Smooth muscle cell (in vitro differentiated cells): ENCODE data around the gene MACROD2. TPM values are rescaled to one million over a fixed set of nuclear protein-coding genes. Genes with fewer than 3 reads are reported as not detected.
"Not testable (repeated sequence)": the region's sequence is repeated elsewhere in the genome, so short reads cannot be mapped to it uniquely, and the experiment has no call there.

ENCODE experiments used
- DNase-seq: peaks from one replicate; lab custom pipeline; 2025; ENCODE audit not compliant: unreplicated experiment; lab: John Stamatoyannopoulos, UW
- H2AFZ ChIP-seq: fragments of 200-600 bp; sonication (generic); 2 replicates; pipeline ENCODE4 v1.6.0; 2016; ENCODE audit warnings: antibody characterized with exemption, low read depth, mild to moderate bottlenecking
- H3F3A ChIP-seq: fragments of 200-600 bp; sonication (generic); 2 replicates; pipeline ENCODE4 v1.6.0; 2017; ENCODE audit warnings: antibody characterized with exemption, low read depth
- H3K27ac ChIP-seq: fragments of 200-600 bp; sonication (generic); 2 replicates; pipeline ENCODE4 v1.5.1; 2016; ENCODE audit warnings: low read depth, mild to moderate bottlenecking
- H3K27me3 ChIP-seq: fragments of 200-600 bp; sonication (generic); 2 replicates; pipeline ENCODE4 v1.6.1; 2016; ENCODE audit warnings: low read depth, mild to moderate bottlenecking
- H3K36me3 ChIP-seq: fragments of 200-600 bp; sonication (generic); 2 replicates; pipeline ENCODE4 v1.5.1; 2016; ENCODE audit warnings: low read depth
- H3K4me1 ChIP-seq: fragments of 200-600 bp; sonication (generic); 2 replicates; pipeline ENCODE4 v1.5.1; 2016; ENCODE audit warnings: low read depth
- H3K4me2 ChIP-seq: fragments of 200-600 bp; sonication (generic); 2 replicates; pipeline ENCODE4 v1.6.0; 2016; ENCODE audit warnings: mild to moderate bottlenecking
- H3K4me3 ChIP-seq: fragments of 200-600 bp; sonication (generic); 2 replicates; pipeline ENCODE4 v1.5.1; 2016; ENCODE audit warnings: mild to moderate bottlenecking
- H3K79me2 ChIP-seq: fragments of 200-600 bp; sonication (generic); 2 replicates; pipeline ENCODE4 v1.6.0; 2016; ENCODE audit warnings: low read depth, mild to moderate bottlenecking
- H3K9ac ChIP-seq: fragments of 200-600 bp; sonication (generic); 2 replicates; pipeline ENCODE4 v1.6.0; 2016; ENCODE audit warnings: low read depth
- H3K9me3 ChIP-seq: fragments of 200-600 bp; sonication (generic); replicated peaks from 2 replicates; pipeline ENCODE4 v1.5.1; 2016; ENCODE audit warnings: low read depth
- H4K20me1 ChIP-seq: fragments of 200-600 bp; sonication (generic); 2 replicates; pipeline ENCODE4 v1.6.0; 2016; ENCODE audit warnings: low read depth
- WGBS: methylation state at CpG from one replicate; pipeline ENCODE4 v1.1.7; 2016; ENCODE audit warnings: low lambda C conversion rate; 5-methylcytosine and 5-hydroxymethylcytosine counted together
- polyA plus RNA-seq: library from polyadenylated mRNA; unstranded; fragments of >200 nt; fragmentation: Nextera tagmentation; extraction: Ambion mirVana; gene quantifications from 2 replicates; pipeline ENCODE4 v1.2.1, GENCODE V29; 2016
- total RNA-seq: library from RNA; depleted of rRNA; stranded (reverse); fragments of >200 nt; gene quantifications from 2 replicates; pipeline ENCODE4 v1.2.3, GENCODE V29; 2014
- TF ChIP-seq, protein P1 (sequence below): fragments of 200-600 bp; sonication (generic); IDR thresholded peaks from 2 replicates; pipeline ENCODE4 v1.5.1; 2017; ENCODE audit warnings: borderline replicate concordance, mild to moderate bottlenecking, antibody characterized with exemption; ENCODE audit not compliant: insufficient read depth, poor library complexity, severe bottlenecking

MACROD2 gene
- total and polyA plus RNA-seq, 2 experiments from 2014 or later, result 0.04 to 0.32 TPM

DNA sequence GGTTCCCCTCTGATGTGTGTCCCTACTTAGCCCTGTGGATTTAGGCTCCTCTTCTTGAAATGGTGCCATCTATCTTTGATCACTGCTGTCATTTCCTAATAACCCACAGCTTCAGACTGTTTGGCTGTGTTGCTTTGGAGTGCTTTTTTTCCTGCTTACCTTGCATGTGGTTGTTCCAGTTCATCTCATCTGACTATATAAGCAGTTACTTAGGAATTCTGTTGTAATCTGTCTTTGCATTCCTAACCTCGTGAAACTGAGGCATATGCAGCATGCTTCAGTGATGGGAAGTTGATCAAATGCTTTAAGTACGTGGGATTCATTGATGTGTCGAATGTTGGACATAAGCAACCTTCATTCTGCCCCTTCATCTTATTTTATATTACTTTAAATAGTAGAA lies 457.9 kb downstream of the MACROD2 start:
- 77% methylated on average over 3 of the region's 3 CpGs for WGBS

DNA sequence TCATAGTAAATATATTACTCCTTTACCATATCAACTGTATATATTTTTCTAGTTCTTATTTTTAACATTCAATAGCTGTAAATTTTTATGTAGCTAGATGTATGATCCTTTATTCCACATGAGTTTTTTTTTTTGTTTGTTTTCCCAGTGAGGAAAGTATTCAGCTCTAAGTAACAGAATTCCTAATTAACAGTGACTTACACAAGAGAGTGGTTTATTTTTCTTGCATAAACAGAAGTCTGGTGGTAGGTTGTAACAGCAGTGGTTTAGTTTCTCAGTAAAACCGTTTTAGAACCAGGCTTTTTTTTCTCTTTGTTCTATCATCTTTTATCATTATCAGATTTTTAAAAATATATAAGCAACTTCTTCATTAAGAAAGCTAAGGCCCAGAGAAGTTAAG lies 459.0 kb downstream of the MACROD2 start:
- TF ChIP-seq, protein P1, sequence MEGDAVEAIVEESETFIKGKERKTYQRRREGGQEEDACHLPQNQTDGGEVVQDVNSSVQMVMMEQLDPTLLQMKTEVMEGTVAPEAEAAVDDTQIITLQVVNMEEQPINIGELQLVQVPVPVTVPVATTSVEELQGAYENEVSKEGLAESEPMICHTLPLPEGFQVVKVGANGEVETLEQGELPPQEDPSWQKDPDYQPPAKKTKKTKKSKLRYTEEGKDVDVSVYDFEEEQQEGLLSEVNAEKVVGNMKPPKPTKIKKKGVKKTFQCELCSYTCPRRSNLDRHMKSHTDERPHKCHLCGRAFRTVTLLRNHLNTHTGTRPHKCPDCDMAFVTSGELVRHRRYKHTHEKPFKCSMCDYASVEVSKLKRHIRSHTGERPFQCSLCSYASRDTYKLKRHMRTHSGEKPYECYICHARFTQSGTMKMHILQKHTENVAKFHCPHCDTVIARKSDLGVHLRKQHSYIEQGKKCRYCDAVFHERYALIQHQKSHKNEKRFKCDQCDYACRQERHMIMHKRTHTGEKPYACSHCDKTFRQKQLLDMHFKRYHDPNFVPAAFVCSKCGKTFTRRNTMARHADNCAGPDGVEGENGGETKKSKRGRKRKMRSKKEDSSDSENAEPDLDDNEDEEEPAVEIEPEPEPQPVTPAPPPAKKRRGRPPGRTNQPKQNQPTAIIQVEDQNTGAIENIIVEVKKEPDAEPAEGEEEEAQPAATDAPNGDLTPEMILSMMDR, result no peak
- WGBS, result 21% methylated on average over 1 of the region's 1 CpG
- no peaks in the 10 kb centered on the region for H3F3A ChIP-seq

More for the DNA sequence above, 457.9 kb downstream of the MACROD2 start:
- H3K4me3 ChIP-seq, result no peak overlapping the region
- no peaks in the 10 kb centered on the region for H4K20me1 ChIP-seq
- H3F3A ChIP-seq, result no peaks in the 10 kb centered on the region
- no peak overlapping the region for H3K9ac ChIP-seq
- no peak overlapping the region for H2AFZ ChIP-seq
- TF ChIP-seq, protein P1, result no peak
- no peak for DNase-seq
- no peaks in the 10 kb centered on the region for H3K79me2 ChIP-seq
- H3K4me2 ChIP-seq, result no peak overlapping the region
- H3K4me1 ChIP-seq, result no peaks in the 10 kb centered on the region
- H3K27me3 ChIP-seq, result no peaks in the 10 kb centered on the region
- no peak overlapping the region for H3K27ac ChIP-seq
- H3K9me3 ChIP-seq, result no peaks in the 10 kb centered on the region
- H3K36me3 ChIP-seq, result no peaks in the 10 kb centered on the region

GRCh38 chr20:14467104-14467827 lies 471.9 kb downstream of the MACROD2 start:
- not testable (repeated sequence) for H3K9me3 ChIP-seq, H3K4me1 ChIP-seq, H3K4me3 ChIP-seq, H4K20me1 ChIP-seq, H3K27ac ChIP-seq, DNase-seq, H2AFZ ChIP-seq, H3K79me2 ChIP-seq, H3K27me3 ChIP-seq, H3F3A ChIP-seq, H3K4me2 ChIP-seq, H3K9ac ChIP-seq, H3K36me3 ChIP-seq
- WGBS, result 87% methylated on average over 17 of the region's 17 CpGs

More for the DNA sequence above, 459.0 kb downstream of the MACROD2 start:
- Histone ChIP-seq H2AFZ (no peak overlapping the region), H3K9me3 (no peaks in the 10 kb centered on the region), H3K4me3 (no peak overlapping the region), H3K36me3 (no peaks in the 10 kb centered on the region), H3K79me2 (no peaks in the 10 kb centered on the region), H3K27me3 (no peaks in the 10 kb centered on the region), H3K4me1 (no peaks in the 10 kb centered on the region), H4K20me1 (no peaks in the 10 kb centered on the region), H3K9ac (no peak overlapping the region), H3K27ac (no peak overlapping the region), H3K4me2 (no peak overlapping the region)
- no peak for DNase-seq

DNA sequence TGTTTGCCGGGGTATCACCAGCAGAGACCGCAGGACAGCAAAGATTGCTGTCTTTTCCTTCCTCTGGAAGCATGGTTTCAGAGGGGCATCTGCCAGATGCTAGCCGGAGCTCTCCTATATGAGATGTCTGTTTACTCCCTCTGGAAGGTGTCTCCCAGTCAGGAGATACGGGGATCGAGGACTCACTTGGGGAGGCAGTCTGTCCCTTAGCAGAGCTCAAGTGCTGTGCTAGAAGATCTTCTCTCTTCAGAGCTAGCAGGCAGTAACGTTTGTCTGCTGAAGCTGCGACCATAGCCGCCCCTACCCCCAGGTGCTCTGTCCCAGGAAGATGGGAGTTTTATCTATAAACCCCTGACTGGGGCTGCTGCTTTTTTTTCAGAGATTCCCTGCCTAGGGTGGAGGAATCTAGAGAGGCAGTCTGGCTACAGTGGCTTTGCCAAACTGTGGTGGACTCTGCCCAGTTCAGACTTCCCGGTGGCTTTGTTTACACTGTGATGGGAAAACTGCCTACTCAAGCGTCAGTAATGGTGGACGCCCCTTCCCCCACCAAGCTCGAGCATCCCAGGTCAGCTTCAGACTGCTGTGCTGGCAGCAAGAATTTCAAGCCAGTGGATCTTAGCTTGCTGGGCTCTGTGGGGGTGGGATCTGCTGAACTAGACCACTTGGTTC lies 475.0 kb downstream of the MACROD2 start:
- Histone ChIP-seq H3K9ac (no peak overlapping the region), H3K36me3 (no peaks in the 10 kb centered on the region), H3K4me2 (no peak overlapping the region), H3K27ac (no peak overlapping the region), H3K27me3 (no peaks in the 10 kb centered on the region), H3K79me2 (no peaks in the 10 kb centered on the region), H3K4me1 (peaks cover 6% of the 10 kb centered on the region), H3K4me3 (no peak overlapping the region), H3F3A (no peaks in the 10 kb centered on the region), H2AFZ (no peak overlapping the region), H4K20me1 (no peaks in the 10 kb centered on the region), H3K9me3 (no peaks in the 10 kb centered on the region)
- DNase-seq, result no peak
- TF ChIP-seq, protein P1, result no peak
- 77% methylated on average over 12 of the region's 12 CpGs for WGBS
